H1 (cell line): Measurements from ENCODE around the gene MPRIP. TPM values are rescaled to one million over a fixed set of nuclear protein-coding genes. Genes with fewer than 3 reads are reported as not detected.

Experiments used
- CTBP2 ChIP-seq: IDR thresholded peaks from 2 replicates; pipeline ENCODE4 v1.7.0; 2011; ENCODE audit warnings: borderline replicate concordance, mild to moderate bottlenecking, moderate library complexity, mixed read lengths, low read length; ENCODE audit not compliant: insufficient read depth, insufficient read length
- EGR1 ChIP-seq: IDR thresholded peaks from 2 replicates; pipeline ENCODE4 v1.6.1; 2011; ENCODE audit warnings: low read depth, low read length, borderline replicate concordance
- EZH2 ChIP-seq: fragments of 200-600 bp; sonication (generic); IDR thresholded peaks from 2 replicates; pipeline ENCODE4 v1.7.1; 2012; ENCODE audit warnings: low read depth, mild to moderate bottlenecking, moderate library complexity, low read length, inconsistent platforms; ENCODE audit not compliant: severe bottlenecking
- KDM1A ChIP-seq: fragments of 200-600, 300-600 bp; sonication (generic); IDR thresholded peaks from 2 replicates; pipeline ENCODE4 v1.7.1; 2016; ENCODE audit warnings: mild to moderate bottlenecking, low read length, borderline replicate concordance
- polyA plus RNA-seq, 7 experiments: library from polyadenylated mRNA; depleted of rRNA in 3 of 7; stranded (reverse) in 5 of 7; unstranded in 2 of 7; fragments of >200 nt in 5 of 7; fragments of 200-250 nt in 2 of 7; gene quantifications; 1 replicate in 5 of 7; 2 replicates in 1 of 7; 4 replicates in 1 of 7; pipeline versions ENCODE4 v1.2.1 to v1.2.3, GENCODE V29; 2011 to 2013; ENCODE audit warnings: missing spikeins in 2 of 7, mixed read lengths in 2 of 7
- total RNA-seq: library from RNA; stranded (reverse); fragmentation: NEBNext Ultra II Directional; extraction: Animal tissue kit (Norgen Biotek cat#: 25700); gene quantifications from 2 replicates; pipeline ENCODE4 v1.2.1, GENCODE V29; 2021
- TF ChIP-seq, protein P1 (sequence below), 3 experiments: IDR thresholded peaks; 1 replicate in 2 of 3; 2 replicates in 1 of 3; pipeline versions ENCODE4 v1.5.1 to v1.6.1; 2011; ENCODE audit warnings: low read length in 3 of 3, mild to moderate bottlenecking in 3 of 3, inconsistent platforms in 2 of 3, low read depth in 1 of 3, moderate library complexity in 1 of 3; ENCODE audit not compliant: insufficient read depth in 1 of 3; ENCODE audit errors: control extremely low read depth in 1 of 3

The MPRIP gene
- total and polyA plus RNA-seq, 2 of the 8 experiments (the other 6 are each of a cell fraction or from before 2014, with no cell fraction given), result 48.6 to 146 TPM

DNA sequence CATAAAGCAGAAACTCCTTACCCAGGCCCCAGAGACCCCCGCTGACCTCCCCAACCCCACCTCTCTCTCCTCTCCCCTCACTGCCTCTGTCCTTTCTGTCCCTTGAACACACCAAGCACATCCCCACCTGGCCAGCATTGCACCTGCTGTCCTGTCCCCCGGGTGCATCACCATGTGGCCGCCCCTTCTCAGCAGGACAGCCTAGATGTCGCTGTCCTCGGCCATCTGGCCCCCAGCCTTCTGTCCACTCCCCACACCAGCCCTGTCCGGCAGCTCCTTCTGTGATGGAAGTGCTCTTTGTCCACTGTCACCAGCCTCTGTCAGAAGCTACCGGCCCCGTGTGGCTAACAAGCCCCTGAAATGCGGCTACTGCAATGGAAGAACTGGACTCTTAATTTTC lies 12.3 kb upstream of the MPRIP start (continued):
- TF ChIP-seq, protein P1, sequence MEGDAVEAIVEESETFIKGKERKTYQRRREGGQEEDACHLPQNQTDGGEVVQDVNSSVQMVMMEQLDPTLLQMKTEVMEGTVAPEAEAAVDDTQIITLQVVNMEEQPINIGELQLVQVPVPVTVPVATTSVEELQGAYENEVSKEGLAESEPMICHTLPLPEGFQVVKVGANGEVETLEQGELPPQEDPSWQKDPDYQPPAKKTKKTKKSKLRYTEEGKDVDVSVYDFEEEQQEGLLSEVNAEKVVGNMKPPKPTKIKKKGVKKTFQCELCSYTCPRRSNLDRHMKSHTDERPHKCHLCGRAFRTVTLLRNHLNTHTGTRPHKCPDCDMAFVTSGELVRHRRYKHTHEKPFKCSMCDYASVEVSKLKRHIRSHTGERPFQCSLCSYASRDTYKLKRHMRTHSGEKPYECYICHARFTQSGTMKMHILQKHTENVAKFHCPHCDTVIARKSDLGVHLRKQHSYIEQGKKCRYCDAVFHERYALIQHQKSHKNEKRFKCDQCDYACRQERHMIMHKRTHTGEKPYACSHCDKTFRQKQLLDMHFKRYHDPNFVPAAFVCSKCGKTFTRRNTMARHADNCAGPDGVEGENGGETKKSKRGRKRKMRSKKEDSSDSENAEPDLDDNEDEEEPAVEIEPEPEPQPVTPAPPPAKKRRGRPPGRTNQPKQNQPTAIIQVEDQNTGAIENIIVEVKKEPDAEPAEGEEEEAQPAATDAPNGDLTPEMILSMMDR (IDR thresholded peaks at IDR 0.05; ENCODE audit: control extremely low read depth in 1 of 3, insufficient read depth in 1 of 3, low read depth in 1 of 3, low read length in 3 of 3), result no peak
- no peak for TF ChIP-seq CTBP2
- no peak for TF ChIP-seq EGR1
- no peak for TF ChIP-seq KDM1A
- TF ChIP-seq EZH2, result no peak
